Fibroblast of peridontal ligament (primary cell): ENCODE results near the gene DNMT3A.

Source experiments
- DNase-seq: peaks from one replicate; pipeline ENCODE4 v3.0.0-alpha.2; 2010; ENCODE audit errors: extremely low read depth

The DNMT3A gene

DNA sequence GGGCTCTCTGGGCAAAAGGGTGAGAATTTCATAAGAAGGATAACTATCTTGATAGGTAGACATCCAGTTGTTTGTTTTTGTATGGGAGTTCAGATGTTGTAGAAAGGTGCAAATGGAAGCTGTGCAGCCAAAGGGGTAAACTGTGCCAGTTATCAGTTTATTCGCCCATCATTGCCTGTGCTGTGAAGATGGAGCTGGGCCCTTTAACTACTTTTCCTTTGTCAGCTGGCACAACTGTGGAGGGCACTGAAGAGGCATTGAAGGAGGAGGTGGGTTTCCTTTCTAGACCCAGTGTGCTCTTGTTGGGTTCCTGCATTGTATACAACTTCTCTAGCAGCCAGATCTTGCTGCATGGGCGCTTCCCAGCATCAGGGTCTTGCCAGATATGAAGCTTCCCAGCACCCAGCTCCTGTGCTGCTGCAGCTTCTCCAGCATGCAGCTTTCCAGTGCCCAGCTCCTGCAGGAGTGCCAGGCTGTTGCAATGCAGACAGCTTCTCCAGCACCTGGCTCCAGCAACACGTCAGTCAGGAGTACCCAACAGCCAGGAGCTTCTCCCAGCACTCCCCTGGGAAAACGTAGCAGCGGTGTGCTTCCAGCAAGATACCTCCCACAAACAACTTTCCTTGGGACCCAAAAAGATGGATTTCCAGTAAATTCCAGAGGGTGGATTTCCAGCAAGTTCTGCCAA is 15.3 kb downstream of the DNMT3A start:
- no peak for DNase-seq

DNA sequence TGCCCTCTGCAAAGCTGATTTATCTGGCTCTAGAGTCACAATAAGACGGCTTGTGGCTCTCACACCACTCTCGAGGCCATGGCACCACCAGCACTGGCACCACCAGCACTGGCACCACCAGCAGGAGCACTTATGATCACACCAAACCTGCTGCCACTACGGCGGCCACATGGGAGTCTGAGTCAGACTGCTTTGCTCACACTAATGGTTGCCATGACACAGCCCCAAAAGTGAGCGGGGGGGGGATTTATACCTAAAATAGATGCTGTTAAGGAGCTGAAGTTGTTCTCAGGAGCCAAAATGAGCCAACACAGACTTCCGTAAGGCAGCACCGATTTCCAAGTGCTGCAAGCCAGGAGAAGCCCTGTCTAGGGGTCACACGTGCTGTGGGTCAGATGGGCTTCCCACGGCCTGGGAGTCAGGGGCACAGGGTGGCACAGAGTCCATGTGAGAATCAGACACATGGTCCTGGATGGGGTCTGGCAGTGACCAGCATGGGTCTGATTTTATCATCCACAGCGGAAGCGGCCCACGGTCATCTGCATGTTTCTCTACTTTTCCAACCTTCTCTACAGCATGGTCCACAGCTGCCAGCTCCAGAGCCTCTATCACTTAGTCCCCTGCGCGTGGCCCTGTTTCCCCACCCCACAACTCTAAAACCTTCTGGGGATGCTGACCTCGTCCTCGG is 16.7 kb downstream of the DNMT3A start:
- DNase-seq = peak; percentile 51

DNA sequence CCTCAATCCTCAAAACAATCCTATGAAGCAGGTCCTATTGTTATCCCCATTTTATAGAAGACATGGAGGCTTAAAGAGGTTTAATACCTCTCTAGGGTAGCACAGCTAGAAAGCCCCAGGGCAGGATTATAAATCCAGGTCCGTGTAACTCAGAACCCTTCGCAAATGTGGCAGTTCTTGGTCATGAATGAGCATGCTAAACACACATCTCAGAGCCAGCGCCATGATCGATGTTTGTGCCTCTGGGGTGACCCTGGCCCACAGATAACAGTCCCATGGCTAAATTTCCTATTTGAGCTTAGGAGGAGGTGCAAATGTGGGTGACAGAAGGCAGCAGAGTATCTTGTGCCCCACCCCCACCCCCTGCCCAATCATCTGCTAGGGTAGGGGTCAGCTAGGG is 17.5 kb downstream of the DNMT3A start:
- DNase-seq = no peak

DNA sequence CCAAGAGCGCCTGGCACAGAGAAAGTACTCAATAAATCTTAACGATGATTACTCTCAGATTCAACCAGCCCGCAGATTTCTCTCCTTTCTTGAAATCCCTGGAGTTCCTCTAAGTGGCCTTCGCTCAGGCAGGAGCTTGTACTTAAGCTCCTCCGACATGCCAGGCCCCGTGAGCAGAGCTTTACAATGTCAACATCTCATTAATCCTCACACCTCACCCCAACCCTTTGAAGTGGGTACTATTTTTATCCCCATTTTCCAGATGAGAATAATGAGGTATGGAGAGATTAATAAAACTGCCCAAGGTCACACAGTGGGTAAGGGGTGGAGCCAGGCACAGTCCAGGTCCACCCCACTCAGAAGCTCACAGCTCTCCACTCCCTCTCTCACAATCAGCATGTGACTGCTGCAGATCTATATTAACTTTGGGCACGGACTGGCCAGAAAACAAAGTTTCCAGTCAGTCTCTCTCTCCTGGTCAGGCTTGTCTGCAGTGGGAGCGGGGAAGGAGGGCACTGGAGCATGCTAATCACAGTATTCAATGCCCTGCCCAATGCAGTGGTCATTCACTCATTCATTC is 18.0 kb downstream of the DNMT3A start:
- no peak for DNase-seq

DNA sequence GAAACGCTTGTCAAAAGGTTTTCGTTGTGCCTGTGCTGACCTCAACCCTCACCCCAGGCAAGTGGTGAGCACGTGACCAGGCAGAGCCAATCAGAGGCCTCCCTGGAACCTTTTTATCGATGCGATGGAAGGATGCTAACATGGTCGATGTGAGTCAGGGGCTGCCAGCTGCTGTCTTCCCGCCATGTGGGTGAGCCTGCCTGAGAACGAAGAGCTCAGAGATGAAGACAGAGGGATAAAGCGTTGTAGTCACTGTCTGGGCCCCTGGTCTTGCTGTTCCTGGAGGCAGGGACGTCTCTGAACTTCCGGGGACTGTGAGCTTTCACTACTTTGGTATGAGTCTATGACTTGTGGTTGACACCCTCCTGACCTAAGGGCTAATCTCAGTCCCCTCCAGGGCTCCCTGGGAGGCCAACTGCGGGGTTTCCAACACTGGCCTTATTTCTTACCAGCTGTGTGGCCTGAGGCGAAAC is 18.6 kb downstream of the DNMT3A start:
- no peak for DNase-seq

DNA sequence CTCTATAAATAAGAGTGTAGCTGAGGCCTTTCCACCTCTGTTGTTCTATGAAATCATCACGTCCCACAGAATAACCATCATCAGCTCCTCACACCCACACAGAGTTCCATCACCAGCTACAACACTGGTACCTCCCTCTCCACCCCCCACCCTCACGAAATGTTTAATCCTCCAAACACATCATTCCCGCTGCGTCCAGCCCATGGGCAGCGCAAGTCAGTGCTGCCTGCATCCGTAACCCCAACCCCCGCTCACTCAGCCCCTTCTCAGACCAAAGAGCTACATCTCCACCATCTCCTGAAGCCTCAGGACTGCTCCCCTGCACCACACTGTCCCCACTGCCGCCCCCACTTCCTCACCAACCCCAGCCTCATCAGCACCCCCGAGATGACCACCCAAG is 19.4 kb downstream of the DNMT3A start:
- DNase-seq = no peak

DNA sequence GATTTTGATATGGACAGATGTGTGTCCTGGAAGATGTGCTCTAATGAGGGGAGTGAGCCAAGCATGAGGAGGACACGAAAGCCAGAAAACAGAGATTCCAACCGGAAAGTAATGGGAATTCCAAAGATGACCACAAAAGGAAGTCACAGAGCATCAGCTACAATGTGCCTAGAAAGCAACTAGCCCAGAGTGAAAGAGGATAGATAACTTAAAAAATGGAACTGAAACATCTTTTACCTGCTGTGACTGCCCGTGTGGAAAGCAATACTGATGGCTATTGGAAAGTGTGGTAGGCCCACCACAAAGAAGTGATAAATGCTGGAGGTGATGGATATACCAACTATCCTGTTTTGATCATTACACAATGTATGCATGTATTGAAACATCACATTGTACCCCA is 21.6 kb downstream of the DNMT3A start:
- DNase-seq = no peak

DNA sequence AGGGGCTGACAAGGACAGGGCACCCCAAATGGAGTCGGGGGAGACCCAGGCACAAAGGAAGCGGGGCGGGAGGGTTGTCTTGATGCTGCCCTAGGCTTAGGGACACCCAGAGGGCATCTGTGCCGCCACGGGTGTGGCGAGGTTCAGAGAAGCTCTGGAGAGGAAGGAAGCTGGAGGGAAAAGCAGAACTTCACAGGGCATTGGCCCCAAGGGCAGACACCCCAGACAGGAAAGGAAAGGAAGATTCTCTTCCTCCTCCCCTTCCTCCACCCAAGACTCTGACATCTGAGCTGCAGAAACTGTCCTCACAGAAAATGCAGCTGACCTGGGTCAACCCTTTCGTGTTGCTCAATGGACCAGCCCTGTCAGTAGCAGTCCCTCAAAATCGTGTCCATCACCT is 25.6 kb downstream of the DNMT3A start:
- no peak for DNase-seq

DNA sequence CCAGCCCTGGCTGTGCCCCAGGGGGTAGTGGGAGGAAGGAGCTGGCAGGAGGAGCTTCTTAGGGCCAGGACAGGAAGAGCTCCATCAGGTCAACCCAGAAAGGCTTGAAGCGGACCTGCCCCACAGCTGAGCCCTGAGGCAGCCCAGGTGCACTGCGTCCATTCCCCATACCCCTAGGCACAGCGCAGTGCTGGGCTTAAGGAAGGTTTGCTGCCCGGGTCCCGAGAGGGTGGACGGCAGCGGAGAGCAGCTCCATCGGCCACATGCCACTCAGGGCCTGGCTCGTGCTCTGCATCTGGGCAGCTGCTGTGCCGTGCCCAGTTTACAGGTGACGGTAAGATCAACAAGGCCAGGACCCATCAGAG is 26.4 kb downstream of the DNMT3A start:
- DNase-seq = no peak

DNA sequence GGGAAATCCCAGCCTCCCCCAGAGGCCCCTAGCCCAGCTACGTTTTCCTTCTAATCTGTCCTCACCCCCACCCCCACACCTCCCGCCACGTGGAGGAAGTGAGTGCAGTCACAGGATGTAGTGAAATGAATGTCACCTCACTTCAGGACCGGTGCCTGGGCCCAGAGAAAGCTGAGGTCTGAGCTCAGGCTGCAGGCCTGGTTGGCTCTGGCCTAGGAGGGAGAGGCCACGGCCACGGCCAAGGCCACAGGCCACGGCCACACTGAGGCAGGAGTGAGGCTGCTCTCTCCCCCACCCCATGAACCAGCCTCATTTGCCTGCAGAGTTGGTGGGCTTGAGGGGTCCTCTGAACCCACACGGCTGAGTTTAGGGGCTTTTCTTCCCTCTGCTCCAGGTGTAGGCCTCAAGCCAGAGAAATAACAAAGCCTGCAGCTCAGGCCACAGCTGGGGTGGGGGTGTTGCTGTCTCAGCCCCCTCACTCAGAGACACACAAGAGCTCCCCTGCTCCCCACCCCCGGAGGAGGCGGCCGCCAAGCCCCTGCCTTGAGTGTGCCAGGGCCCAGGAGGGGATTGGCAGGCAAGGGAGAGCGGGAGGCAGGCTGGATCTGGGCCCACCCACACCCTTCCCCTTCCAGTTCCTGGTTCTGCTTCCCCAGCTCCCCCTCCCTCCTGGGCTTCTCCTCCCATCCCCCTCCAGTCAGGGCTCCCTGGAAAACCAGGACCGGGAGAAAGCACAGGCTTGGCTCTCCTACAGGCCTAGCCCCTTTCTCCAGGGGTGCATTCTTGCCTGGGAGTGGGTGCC is 27.0 kb downstream of the DNMT3A start:
- DNase-seq = no peak

DNA sequence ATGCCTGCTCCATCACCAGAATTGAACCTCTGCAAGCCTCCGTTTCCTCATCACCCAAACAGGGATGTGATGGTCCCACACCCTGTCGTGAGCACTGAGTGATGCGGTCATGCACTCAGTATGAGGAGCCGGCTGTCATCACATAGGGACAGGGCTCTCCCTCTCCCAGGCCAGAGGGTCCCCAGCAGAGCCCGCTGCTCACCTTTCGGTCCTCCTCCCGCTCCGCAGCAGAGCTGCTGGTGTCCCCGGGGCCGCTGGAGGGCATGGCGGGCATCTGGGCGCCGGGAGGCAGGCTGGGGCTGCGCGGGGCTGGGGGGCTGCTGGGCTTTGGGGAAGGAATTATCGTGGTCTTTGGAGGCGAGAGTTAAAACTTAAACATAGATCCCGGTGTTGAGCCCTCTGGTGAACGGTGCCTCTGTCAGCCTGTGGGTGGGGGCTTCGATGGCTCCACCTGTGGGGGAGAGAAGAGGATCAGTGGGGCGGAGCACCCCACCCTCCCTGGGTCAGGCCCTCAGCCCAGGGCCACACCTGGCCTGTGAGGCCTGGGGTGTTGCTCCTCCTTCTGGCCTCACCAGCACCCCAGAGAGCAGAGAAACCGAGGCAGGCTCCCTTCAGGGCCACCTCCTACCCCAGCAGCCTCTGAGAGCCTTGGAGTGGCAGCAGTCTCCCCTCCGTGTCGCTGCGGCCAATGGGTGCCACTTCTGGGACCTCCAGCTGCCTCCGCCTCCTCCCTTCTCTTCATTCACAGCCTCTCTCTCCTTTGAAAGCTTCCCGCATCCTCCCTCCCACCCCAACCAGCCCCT is 27.8 kb downstream of the DNMT3A start:
- DNase-seq = no peak

DNA sequence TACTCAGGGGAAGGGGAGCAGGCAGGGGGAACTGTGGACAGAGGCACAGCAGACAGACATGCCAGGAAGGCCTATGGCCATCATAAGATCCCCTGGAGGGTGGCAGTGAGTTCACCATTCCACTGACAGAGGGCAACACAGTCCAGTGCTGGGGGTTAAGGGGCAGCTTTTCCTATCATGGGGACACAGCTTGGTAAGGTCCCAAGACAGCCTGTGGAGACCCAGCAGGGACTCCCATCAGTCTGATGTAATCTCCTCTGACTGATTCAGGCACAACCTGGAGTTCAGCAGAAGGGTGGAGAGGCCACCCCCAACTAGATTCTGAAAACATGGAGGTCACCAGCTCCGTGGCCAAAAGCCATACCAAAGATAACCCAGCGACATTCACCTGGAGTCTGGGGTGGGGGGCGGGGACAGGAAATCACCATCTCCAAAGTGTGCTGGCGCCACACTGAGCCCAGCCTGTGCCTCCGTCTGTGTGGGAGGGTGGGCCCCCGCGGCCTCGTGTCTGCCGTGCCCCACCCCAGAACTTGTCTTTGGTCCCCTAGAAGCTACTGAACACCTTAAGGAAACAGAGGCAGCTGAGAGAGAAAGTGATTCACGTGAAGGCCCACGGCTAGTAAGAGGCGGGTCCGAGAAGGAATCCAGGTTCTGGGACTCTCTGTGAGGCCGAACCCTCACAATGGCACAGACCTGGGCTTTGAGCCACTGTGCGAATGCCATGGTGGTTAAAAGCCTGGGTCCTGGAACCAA is 28.6 kb downstream of the DNMT3A start:
- no peak for DNase-seq

DNA sequence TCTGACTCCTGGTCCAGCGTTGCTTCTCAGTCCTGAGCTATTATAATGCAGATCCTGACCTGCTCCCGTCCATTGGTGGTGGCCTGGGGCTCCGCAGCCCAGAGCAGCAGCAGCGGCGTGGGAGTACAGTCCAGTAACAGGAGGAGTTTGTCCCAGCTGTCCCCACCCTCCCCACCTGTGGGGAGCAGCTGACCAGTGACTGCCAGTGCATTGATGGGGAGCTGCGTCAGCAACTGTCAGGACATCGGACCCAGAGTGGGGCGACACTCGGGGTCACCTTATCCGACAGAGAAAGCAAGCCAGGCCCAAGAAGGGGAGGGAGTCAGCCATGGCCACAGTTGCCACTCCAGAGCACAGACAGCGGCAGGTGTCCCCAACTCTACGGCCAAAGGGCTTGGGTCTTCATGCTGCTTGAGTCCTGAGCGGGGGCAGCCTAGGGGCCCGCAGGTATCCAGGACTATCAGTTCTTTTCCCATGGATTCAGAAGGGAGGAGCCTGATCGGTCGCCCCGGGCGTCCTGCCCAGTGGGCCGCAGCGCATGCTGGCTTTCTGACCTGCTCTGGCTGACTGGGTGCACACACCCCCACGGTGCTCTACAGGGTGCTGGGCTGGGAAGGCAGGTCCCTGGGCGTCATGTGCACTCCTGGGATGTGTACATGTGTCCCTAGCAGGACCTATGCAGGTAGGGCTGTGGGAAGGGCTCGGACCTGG is 29.7 kb downstream of the DNMT3A start:
- no peak for DNase-seq

DNA sequence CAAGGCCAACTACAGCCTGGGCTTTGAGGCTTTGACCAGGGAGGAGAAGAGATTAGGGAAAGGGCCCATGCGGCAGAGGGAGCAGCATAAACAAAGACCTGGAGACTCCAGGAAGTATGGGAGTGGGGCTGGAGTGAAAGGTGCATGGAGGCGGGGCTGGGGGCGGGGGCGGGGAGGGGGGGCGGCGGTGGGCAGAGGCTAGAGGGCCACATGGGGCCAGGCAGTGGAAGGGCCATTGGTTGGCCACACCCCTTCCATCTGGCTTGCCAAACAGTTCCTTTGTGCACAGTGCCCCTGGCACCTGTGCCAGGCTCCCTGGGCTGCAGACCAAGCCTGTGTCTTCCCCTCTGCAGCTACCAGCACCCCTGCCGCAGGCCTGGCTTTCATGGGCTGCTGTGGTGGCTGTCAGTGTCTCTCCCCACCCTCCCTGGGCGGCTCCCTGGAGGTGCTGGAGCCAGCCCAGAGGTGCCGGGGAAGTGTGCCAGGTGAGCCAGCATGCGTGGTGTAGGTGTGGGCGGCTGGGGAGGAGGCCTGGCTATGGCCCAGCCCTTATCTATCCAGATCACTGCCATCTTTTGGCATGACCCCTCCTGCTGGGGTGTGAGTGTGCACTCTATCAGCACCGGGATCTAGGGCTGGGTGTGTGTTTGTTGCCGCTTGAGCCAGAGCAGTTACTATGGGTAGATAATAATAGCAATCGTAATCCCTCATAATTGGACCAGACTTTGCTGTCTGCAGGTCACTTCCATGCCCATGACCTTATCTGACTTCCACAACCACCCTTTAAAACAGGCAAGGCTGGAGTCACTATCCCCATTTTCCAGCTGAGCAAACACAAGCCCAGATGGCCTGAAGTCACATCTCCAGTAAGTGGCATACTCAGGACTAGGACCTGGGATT is 30.5 kb downstream of the DNMT3A start:
- DNase-seq = no peak

DNA sequence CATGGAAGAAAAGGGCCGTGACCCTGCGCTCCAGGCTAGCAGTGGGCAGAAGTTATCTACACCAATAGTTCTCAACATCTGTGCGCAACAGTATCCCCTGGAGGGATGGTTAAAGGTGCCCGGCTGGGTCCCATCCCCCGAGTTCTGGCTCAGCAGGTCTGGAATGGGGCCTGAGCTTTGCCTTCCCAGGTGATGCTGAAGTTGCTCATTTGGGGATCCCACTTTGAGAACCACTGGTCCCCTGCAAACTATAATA is 31.1 kb downstream of the DNMT3A start:
- no peak for DNase-seq

DNA sequence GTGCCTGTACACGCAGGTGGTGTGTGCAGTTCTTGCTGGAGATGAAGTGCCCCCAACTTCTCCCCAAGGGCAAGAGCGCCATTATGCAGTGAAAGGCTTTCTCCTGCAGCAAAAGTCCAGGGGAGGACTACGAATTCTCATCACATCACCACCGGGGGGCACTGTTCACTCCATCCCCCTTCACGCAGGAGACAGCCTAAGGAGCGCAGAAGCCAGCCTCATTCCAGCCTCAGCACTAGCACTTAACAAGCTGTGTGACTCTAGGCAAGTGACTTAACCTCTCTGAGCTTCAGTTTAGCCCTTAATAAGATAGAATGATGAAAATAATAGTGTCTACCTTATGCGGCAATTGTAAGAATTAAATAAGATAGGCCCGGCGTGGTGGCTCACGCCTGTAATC is 32.3 kb downstream of the DNMT3A start:
- peak; percentile 45 for DNase-seq

DNA sequence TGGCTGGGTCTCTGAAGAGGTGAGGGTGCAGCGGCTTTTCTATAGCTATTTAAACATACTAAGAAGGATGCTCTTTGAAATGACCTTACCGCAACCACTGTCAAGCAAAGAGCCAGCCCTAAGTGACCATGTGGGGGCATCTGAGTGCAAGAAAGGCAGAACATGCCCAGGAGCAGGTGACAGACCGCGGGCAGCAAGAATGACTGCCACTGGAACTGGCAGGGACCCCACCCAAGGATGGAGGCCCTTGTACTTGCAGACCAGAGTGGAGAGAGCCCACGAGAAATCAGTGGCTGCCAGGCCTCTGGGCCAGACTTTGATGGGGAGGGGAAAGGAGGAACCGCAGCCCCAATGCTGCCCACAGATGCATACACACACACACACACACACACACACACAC is 33.1 kb downstream of the DNMT3A start:
- no peak for DNase-seq

DNA sequence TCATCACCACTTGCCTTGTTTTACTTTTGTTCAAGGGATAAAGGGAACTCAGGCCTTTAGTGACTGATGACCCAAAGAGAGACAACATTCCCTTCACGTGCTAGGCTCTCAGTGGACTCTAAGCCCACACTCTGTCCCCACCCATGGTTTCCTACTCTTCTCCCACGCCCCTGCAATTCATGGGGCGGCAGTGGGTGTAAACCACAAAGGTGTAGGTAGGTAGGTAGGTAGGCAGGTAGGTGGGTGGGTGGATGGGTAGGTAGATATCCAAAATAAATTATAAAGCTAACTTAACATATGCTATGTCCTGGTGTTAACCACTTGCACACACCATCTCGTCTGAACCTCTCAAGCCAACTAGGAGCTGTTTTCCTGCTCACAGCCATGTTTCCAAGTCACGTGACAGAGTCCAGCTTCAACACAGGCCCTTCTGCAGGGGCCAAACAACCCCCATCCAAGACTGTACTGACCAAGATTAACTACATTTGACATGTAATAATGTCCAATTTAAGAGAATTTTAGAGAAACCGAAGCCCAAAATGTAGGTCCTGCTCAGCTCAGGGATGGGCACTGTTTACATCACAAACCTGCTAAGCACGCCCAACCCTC is 33.7 kb downstream of the DNMT3A start:
- DNase-seq = no peak

DNA sequence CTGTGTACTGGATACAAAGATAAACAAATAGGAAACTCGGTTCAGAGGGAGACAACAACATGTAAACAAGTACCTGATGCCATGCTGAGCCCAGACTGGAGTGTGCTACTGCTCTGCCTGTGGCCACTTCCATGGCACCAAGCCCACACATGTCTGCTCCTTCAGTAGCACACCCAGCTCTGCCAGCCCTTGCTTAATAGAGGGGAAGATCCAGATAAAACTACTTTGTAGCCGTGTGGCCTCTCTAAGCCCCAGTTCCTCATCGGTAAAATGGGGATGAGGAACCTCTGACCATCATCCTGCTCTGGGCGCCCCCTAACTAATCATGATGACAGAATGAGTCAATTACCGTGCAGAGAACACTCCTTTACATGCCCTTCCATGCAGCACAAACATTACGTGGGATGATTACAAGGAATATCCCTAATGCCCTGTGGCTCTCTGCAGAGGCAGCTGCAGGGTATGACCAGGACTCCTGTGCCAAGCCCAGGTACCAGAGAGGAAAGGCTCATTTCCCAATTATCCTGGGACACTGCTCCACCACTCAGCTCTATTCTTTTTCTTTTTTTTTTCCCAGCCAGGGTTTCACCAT is 34.9 kb downstream of the DNMT3A start:
- DNase-seq = no peak
